NCI-H524 treated with DMSO at 0.1 percent for 48 hours (cell line): ENCODE results near the gene RBM39.
A peak's percentile ranks its signal among the peaks of the same experiment; 100 is the strongest.
"Not testable (repeated sequence)": the region's sequence is repeated elsewhere in the genome, so short reads cannot be mapped to it uniquely, and the experiment has no call there.

Experiments used
- DNase-seq: peaks from one replicate; lab custom pipeline; 2025; lab: John Stamatoyannopoulos, UW

Gene RBM39

DNA sequence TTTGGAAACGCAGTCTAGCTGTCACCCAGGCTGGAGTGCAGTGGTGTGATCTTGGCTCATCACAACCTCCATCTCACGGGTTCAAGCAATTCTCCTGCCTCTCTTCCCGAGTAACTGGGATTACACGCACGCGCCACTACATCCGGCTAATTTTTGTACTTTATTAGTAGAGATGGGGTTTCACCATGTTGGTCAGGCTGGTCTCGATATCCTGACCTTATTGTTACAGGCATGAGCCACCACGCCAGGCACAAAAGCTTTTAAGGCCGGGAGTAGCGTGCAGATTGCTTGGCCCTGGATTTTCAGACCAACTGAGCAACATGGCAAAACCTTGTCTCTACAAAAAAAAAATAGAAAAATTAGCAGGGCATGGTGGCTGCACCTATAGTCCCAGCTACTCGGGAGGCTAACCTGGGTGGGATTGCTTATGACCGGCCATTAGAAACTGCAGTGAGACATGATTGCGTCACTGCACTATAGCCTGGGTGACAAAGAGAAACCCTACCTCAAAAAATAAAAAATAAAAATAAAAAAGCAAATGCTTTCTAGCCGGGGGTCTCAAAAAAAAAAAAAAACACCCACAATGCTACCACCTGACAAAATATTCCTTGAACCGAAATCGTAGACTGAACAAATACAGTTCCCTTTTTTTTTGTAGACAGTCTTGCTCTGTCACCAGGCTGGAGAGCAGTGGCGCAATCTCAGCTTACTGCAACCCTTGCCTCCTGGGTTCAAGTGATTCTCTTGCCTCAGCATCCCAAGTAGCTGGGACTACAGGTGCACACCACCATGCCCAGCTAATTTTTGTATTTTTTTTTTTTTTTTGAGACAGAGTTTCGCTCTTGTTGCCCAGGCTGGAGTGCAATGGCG lies 15.0 kb downstream of the RBM39 start:
- no peak for DNase-seq

GRCh38 chr20:35724321-35725230 lies 17.5 kb downstream of the RBM39 start:
- DNase-seq, result no peak

DNA sequence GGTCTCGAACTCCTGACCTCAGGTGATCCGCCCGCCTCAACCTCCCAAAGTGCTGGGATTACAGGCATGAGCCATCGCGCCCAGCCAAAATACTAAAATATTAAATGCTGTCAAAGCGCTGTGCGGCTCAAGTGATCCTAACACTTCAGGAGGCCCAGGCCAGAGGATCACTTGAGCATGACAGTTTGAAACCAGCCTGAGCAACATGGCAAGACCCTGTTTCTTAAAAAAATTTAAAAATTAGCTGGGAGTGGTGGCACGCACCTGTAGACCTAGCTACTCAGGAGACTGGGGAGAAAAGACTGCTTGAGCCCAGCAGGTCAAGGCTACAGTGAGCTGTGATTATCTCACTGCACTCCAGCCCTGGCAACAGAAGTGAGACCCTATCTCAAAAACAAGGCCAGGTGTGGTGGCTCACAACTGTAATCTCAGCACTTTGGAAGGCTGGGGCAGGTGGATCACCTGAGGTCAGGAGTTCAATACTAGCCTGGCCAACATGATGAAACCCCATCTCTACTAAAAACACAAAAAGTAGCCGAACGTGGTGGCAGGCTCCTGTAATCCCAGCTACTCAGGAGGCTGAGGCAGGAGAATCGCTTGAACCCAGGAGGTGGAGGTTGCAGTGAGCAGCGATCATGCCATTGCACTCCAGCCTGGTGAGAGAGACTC lies 18.3 kb downstream of the RBM39 start:
- not testable (repeated sequence) for DNase-seq

DNA sequence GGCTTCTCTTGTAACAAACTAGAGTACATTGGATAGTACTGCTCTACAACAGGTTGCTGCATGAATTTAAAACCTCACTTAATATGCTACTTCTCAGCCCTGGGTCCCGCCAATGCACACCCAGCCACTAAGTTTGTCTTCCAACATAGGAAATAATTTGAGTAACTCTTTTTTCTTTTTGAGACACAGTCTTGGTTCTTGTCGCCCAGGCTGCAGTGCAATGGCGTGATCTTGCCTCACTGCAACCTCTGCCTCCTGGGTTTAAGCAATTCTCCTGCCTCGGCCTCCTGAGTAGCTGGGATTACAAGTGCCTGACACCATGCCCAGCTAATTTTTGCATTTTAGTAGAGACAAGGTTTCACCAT lies 18.8 kb downstream of the RBM39 start:
- not testable (repeated sequence) for DNase-seq

DNA sequence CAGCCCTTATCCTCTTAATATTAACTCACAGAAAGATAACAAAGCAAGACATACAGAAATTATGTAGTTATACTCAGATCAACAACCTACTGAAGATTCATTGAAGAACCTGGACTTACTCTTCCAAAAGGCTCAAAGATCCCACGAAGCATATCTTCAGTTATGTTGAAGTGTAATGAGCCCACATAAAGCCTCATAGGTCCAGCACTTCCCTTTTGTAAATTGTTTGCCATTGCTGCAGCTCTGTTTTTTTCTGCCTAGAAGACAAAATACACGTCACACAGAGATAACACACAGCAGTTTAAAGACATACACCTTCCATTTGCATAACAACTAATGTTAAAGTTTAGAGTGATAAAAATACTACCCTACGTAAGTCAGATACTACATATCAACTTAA lies 20.4 kb downstream of the RBM39 start:
- no peak for DNase-seq

- DNase-seq, result no peak
Measured at GRCh38 chr20:35721219-35721618, 20.8 kb downstream of the RBM39 start.

DNA sequence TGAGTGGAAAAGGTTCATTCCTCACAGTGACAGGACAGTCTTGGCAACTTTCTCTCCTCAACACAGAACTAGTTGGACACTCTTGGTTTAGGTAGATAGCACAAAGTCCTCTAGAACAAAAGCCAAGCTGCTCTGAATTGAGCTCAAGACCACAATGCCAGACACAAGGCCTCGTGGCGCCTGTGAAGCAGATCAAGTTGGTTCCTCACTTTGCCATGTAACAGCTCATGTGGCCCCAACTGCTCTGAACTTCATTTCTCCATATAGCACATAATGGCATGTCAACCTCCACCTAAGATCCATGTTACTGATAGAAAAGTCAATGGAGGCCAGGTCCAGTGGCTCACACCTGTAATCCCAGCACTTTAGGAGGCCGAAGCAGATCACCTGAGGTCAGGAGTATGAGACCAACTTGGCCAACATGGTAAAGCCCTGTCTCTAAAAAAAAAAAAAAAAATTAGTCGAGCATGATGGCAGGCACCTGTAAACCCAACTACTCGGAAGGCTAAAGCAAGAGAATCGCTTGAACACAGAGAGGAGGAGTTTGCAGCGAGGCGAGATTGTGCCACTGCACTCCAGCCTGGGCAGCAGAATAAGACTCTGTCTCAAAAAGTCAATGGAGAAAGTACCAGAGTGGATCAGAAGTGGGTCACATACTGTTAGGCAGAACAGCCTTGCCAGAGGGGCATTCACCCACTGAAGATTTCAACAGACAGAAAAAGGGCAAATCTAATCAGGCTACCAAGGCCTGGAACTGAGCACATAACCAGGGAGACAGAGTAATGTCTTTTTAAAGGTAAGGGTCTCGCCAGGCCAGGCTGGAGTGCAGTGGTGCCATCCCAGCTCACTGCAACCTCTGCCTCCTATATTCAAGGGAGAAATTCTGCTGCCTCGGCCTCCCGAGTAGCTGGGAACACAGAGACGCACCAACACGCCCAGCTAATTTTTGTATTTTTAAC lies 21.6 kb downstream of the RBM39 start:
- no peak for DNase-seq

DNA sequence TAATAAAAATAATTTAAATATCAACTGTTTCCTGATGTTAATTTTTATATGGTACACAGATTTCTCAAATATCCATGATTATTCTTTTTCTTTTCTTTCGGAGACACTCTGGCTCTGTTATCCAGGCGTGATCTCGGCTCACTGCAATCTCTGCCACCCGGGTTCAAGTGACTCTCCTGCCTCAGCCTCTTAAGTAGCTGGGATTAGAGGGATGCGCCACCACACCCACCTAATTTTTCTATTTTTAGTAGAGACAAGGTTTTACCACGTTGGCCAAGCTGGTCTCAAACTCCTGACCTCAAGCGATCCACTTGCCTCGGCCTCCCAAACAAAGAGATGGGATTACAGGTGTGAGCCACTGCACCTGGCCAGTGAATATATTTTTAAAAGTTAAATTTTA lies 22.3 kb downstream of the RBM39 start:
- no peak for DNase-seq

GRCh38 chr20:35718972-35719635 lies 23.0 kb downstream of the RBM39 start:
- DNase-seq, result peak; percentile 3

DNA sequence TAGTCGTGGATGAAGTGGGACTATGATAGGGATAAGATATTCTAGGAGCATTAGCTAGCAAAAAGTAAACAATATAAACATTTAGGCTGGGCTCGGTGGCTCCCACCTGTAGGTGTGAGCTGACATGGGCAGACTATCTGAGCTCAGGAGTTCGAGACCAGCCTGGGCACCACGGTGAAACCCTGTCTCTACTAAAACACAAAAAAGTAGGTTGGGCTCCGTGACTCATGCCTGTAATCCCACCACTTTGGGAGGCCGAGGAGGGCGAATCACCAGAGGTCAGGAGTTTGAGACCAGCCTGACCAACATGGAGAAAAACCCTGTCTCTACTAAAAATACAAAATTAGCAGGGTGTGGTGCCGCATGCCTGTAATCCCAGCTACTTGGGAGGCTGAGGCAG lies 23.7 kb downstream of the RBM39 start:
- DNase-seq, result not testable (repeated sequence)

DNA sequence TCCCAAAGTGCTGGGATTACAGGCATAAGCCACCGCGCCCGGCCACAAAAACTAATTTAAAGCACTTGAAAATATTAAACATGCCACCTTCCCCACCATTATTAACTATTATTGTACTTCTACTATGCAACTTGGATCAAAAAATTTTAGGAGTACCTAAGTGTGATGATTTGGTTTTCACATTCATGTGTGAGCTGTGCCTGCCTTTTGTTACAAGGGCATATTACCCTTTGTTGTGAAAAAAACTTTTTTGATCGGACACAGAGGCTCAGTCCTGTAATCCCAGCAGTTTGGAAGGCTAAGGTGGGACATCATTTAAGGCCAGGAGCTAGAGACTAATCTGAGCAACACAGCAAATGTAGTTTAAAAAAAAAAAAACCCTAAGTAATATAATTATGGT lies 25.7 kb downstream of the RBM39 start:
- no peak for DNase-seq

DNA sequence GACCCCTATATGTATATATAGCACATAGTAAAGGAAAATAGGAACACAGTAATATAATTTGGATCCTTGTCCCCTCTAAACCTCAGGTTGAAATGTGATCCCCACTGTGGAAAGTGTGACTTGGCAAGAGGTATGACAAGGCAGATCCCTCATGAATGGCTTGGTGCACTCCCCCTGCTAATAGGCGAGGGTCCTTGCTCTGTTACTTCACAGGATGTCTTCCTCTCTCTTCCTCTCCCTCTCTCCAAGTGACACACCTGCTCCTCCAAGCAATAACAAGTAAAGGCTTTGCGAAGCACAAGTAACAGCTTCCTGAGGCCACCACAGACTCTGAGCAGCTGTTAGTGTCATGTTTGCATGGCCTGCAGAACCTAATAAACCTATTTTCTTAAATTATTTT lies 26.4 kb downstream of the RBM39 start:
- DNase-seq, result no peak

- no peak for DNase-seq
Measured at GRCh38 chr20:35714127-35714526, 27.9 kb downstream of the RBM39 start.

DNA sequence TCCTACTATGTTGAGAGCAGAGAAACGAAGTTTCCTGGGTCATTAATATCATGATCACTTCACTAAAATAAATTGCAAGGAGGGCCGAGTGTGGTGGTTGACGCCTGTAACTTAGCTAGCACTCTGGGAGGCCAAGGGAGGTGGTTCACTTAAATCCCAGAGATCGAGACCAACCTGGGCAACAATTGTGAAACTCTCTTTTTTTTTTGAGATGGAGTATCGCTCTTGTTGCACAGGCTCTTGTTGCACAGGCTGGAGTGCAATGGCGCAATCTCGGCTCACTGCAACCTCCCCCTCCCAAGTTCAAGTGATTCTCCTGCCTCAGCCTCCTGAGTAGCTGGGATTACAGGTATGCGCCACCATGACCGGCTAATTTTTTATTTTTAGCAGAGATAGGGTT lies 28.9 kb downstream of the RBM39 start:
- DNase-seq, result not testable (repeated sequence)

DNA sequence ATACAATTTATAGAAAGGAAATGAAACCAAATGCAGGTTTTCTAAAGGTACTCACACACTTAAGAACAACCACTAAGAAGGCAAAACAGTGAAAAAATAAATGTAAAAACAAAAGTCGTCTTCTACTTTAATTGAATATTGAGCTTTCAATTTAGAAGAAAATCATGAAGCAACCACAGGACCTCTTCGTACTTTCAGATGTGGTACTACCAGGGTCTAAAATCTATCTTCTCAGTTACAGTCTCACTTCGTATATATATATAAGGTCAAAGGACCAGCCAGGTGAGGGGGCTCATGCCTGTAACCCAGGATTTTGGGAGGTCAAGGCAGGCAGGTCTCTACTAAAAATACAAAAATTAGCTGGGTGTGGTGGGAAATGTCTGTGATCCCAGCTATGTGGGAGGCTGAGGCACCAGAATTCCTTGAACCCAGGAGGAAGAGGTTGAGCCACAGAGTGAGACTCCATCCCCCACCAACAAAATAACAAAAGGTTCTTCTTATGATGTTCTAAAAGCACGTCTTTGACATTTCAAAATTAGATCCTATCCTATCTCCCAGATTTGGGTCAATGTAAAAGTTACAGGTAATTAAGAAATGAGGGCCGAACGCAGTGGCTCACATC lies 30.4 kb downstream of the RBM39 start:
- DNase-seq, result no peak

DNA sequence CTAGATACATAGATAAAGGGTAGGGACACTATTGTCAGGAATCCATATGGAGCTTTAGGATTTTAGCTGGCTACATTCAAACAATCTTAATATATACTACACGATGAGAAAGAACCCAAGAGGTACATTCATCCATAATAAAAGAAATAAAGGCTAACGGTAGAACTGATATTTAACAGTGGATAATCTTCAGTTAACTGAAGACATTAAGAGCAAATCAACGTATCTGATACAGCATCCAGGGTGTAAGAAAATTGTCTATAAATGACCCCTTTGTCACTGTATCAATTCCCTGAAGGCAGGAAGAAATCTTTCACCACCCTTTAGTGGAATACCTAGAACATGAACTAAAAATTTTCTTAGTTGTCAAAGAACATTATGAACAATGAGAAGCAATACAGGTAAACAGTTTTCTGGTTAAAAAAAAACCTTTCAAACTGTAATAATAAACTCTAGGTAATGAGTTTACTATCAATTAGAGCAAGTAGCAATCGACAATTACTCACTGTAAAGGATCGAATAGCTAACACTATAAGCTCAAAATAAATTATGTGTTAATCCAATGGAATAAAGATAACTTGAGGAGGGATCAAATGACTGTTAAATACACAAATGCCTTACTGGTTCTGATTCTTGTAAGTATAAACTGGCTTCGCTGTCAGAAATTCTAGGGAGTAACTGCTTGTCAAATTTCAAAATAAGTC lies 31.0 kb downstream of the RBM39 start:
- DNase-seq, result no peak

- no peak for DNase-seq
Measured at GRCh38 chr20:35710039-35710438, 32.0 kb downstream of the RBM39 start.

DNA sequence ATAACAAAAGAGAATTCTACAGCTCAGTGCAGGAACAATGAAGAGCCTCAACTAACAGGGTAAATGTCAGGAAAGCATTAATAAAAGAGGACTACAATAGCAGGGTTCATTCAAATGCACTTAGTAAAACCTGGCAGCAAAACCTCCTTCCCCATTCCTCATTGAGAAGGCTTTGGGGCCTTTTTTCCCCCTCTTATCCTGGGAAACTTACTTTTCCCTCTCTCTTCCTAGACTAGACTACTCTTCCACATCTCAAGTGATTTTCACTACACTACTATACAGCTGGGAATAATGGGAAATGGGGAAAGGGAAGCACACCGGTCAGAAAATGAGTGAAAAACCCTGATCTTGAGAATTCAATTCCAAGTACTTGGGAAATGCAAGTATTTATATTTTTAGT lies 32.8 kb downstream of the RBM39 start:
- no peak for DNase-seq

GRCh38 chr20:35708502-35708901 lies 33.6 kb downstream of the RBM39 start:
- DNase-seq, result no peak
